Osteoblast (primary cell): ENCODE results near the gene BMP8B. TPM values are rescaled to one million over a fixed set of nuclear protein-coding genes. Genes with fewer than 3 reads are reported as not detected.

Experiments
- DNase-seq: peaks from one replicate; pipeline ENCODE4 v3.0.0; 2011; ENCODE audit warnings: low spot score, mixed read lengths; ENCODE audit not compliant: insufficient read length; ENCODE audit errors: missing footprints
- H2AFZ ChIP-seq: 2 replicates; pipeline ENCODE4 v1.6.0; 2011; ENCODE audit warnings: mild to moderate bottlenecking, low read length
- H3K27ac ChIP-seq: 2 replicates; pipeline ENCODE4 v1.5.1; 2011; ENCODE audit warnings: mild to moderate bottlenecking, low read depth, low read length, moderate library complexity
- H3K27me3 ChIP-seq: 2 replicates; pipeline ENCODE4 v1.6.0; 2012; ENCODE audit warnings: mild to moderate bottlenecking, control low read depth, inconsistent platforms, low read length, moderate library complexity; ENCODE audit not compliant: insufficient read depth
- H3K36me3 ChIP-seq: 2 replicates; pipeline ENCODE4 v1.5.1; 2011; ENCODE audit warnings: mild to moderate bottlenecking, low read length, control low read depth, moderate library complexity; ENCODE audit not compliant: insufficient read depth
- H3K4me1 ChIP-seq: 2 replicates; pipeline ENCODE4 v1.5.1; 2011; ENCODE audit warnings: mild to moderate bottlenecking, low read length, control low read depth, moderate library complexity; ENCODE audit not compliant: insufficient read depth
- H3K4me2 ChIP-seq: 2 replicates; pipeline ENCODE4 v1.6.0; 2011; ENCODE audit warnings: mild to moderate bottlenecking, low read length; ENCODE audit not compliant: insufficient read depth
- H3K4me3 ChIP-seq: fragments of 200-600 bp; sonication (generic); 3 replicates; pipeline ENCODE4 v1.5.1; 2012; ENCODE audit warnings: mild to moderate bottlenecking, low read length, inconsistent platforms; ENCODE audit not compliant: insufficient read depth
- H3K79me2 ChIP-seq: 2 replicates; pipeline ENCODE4 v1.6.0; 2012; ENCODE audit warnings: mild to moderate bottlenecking, low read length, control low read depth, inconsistent platforms; ENCODE audit not compliant: insufficient read depth
- H3K9me3 ChIP-seq: 2 replicates; pipeline ENCODE4 v1.5.1; 2011; ENCODE audit warnings: low read depth, low read length, control low read depth
- H4K20me1 ChIP-seq: 2 replicates; pipeline ENCODE4 v1.6.0; 2012; ENCODE audit warnings: mild to moderate bottlenecking, low read length, control low read depth; ENCODE audit not compliant: insufficient read depth
- total RNA-seq: library from RNA; depleted of rRNA; stranded (reverse); fragments of >200 nt; gene quantifications from 2 replicates; pipeline ENCODE4 v1.2.3, GENCODE V29; 2012
- TF ChIP-seq, protein P1 (sequence below): IDR thresholded peaks from 2 replicates; pipeline ENCODE4 v1.5.1; 2011; ENCODE audit warnings: mild to moderate bottlenecking, low read depth, low read length, moderate library complexity; ENCODE audit errors: extremely low read depth

Gene BMP8B
- total RNA-seq, 1 donor: 0.36 TPM

DNA sequence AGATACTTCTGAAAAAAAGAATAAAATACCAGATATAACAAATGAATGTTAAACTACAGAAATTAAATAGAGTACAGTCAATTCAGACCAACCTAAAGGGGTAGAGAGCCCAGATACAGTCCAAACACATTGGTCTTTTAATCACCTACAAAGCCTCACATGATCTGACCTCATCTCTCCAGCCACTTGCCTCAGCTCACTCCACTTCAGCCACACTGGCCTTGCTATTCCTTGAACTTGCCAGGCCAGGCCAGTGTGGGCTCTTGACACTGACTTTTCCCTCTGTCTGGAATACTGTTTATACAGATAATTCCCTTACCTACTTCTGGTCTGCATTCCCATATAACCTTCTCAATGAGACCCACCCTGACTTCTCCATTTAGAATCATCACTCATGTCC lies 67.0 kb downstream of the BMP8B start:
- Histone ChIP-seq H3K9me3 (no peaks in the 10 kb centered on the region), H4K20me1 (no peaks in the 10 kb centered on the region), H3K36me3 (no peaks in the 10 kb centered on the region), H2AFZ (no peak overlapping the region), H3K79me2 (no peaks in the 10 kb centered on the region), H3K27me3 (peaks cover 56% of the 10 kb centered on the region), H3K4me3 (no peak overlapping the region), H3K4me1 (no peaks in the 10 kb centered on the region), H3K27ac (no peak overlapping the region), H3K4me2 (no peak overlapping the region)
- DNase-seq: no peak
- TF ChIP-seq, protein P1, sequence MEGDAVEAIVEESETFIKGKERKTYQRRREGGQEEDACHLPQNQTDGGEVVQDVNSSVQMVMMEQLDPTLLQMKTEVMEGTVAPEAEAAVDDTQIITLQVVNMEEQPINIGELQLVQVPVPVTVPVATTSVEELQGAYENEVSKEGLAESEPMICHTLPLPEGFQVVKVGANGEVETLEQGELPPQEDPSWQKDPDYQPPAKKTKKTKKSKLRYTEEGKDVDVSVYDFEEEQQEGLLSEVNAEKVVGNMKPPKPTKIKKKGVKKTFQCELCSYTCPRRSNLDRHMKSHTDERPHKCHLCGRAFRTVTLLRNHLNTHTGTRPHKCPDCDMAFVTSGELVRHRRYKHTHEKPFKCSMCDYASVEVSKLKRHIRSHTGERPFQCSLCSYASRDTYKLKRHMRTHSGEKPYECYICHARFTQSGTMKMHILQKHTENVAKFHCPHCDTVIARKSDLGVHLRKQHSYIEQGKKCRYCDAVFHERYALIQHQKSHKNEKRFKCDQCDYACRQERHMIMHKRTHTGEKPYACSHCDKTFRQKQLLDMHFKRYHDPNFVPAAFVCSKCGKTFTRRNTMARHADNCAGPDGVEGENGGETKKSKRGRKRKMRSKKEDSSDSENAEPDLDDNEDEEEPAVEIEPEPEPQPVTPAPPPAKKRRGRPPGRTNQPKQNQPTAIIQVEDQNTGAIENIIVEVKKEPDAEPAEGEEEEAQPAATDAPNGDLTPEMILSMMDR: no peak

DNA sequence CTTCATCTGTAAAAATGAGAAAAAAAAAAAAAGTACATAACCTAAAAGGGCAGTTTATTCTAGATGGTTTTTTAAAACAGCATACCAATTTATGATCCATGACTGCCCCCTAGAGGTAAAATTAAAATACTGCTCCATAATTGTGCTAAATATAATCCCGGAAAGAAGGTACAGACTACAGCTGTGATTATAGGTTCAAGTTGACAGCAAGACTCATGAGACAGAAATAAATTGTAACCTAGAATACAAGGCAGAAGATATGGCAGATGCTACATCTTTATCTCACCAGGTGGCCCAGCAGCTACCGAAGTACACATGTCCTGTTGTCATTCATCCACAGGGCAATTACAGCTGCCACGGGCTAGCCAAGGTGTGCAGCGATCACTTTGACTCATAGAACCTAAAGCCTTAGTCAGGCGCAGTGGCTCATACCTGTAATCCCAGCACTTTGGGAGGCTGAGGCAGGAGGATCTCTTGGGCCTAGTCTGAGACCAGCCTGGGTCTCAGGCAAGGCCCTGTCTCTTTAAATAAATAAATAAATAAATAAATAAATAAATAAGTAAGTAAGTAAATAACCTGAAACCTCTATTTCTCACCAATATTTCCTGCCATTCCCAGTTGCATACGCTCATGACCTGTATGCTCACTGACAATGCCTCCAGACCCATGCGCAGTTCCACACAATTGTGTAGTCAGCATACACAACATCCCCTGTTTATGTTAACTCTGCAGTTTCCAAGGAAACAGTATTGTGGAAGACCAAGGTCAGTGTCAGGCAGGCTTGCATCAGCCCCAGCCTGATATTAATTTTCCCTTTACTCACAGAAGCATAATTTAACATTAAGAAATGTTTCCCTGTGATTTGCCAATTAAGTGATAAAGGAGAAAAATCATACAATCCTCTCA lies 68.3 kb downstream of the BMP8B start:
- no peak overlapping the region for H3K4me3 ChIP-seq
- H3K9me3 ChIP-seq: no peaks in the 10 kb centered on the region
- H2AFZ ChIP-seq: no peak overlapping the region
- TF ChIP-seq, protein P1: peak; percentile 66
- H4K20me1 ChIP-seq: no peaks in the 10 kb centered on the region
- no peak for DNase-seq
- no peak overlapping the region for H3K4me2 ChIP-seq
- H3K4me1 ChIP-seq: no peaks in the 10 kb centered on the region
- H3K36me3 ChIP-seq: no peaks in the 10 kb centered on the region
- no peaks in the 10 kb centered on the region for H3K79me2 ChIP-seq
- no peak overlapping the region for H3K27ac ChIP-seq
- H3K27me3 ChIP-seq: peaks cover 54% of the 10 kb centered on the region

DNA sequence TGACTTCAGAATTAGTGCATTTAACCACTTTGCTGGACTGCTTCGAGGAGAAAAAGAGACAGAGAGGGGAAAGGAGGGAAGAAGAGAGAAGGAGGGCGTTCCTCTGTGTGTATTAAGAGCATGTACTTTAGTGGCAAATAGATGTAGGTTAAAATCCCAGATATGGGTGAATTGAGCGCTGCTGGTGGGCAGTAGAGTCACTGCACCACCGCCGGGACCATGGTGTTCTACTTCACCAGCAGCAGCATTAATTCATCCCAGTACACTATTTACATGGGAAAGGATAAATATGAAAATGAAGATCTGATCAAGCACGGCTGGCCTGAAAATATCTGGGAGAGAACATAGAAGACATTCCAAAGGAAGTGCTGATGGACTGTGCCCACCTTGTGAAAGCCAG lies 70.9 kb downstream of the BMP8B start:
- no peaks in the 10 kb centered on the region for H3K4me1 ChIP-seq
- H4K20me1 ChIP-seq: no peaks in the 10 kb centered on the region
- no peak overlapping the region for H2AFZ ChIP-seq
- H3K9me3 ChIP-seq: no peaks in the 10 kb centered on the region
- TF ChIP-seq, protein P1: no peak
- no peak overlapping the region for H3K4me3 ChIP-seq
- H3K27me3 ChIP-seq: peaks cover 51% of the 10 kb centered on the region
- no peaks in the 10 kb centered on the region for H3K79me2 ChIP-seq
- no peak overlapping the region for H3K4me2 ChIP-seq
- no peaks in the 10 kb centered on the region for H3K36me3 ChIP-seq
- no peak for DNase-seq
- no peak overlapping the region for H3K27ac ChIP-seq

DNA sequence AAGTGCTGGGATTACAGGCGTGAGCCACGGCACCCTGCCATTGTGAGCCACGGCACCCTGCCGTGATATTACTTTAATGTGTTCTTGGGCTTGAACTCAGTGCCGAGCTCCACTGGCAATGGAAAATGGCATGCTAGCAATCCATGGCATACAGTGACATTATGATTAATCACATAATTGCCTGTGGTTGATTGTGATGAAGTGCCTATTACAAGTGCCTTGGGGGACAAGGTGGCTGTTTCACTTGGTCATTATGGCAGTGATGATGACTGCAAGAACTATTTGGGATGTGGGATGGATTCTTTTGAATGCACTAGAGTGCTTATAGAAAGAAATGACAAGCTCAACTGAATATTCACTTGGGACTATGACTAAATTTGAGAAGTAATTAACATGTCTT lies 75.1 kb downstream of the BMP8B start:
- no peak overlapping the region for H3K4me3 ChIP-seq

More for the DNA sequence above, 75.1 kb downstream of the BMP8B start:
- H3K4me2 ChIP-seq: no peak overlapping the region
- H3K27ac ChIP-seq: no peak overlapping the region
- peaks cover 47% of the 10 kb centered on the region for H3K27me3 ChIP-seq
- H2AFZ ChIP-seq: no peak overlapping the region
- no peaks in the 10 kb centered on the region for H4K20me1 ChIP-seq
- no peaks in the 10 kb centered on the region for H3K9me3 ChIP-seq
- no peaks in the 10 kb centered on the region for H3K79me2 ChIP-seq
- no peaks in the 10 kb centered on the region for H3K36me3 ChIP-seq
- no peak for DNase-seq
- no peaks in the 10 kb centered on the region for H3K4me1 ChIP-seq
- TF ChIP-seq, protein P1: no peak
